H9 (cell line): ENCODE measurements around the gene LAMA3. TPM values are rescaled to one million over a fixed set of nuclear protein-coding genes. Genes with fewer than 3 reads are reported as not detected.
A peak's percentile ranks its signal among the peaks of the same experiment; 100 is the strongest.

Experiments
- DNase-seq: peaks from one replicate; pipeline ENCODE4 v3.0.0-alpha.2; 2017
- H2AFZ ChIP-seq: one replicate; pipeline ENCODE4 v1.6.1; 2013; ENCODE audit warnings: mild to moderate bottlenecking, low read length, control low read depth, moderate library complexity
- H2AK5ac ChIP-seq: 2 replicates; pipeline ENCODE4 v1.6.1; 2013; ENCODE audit warnings: low read length, control low read depth, mixed read lengths; ENCODE audit not compliant: insufficient read length
- H2BK120ac ChIP-seq: one replicate; pipeline ENCODE4 v1.6.1; 2013; ENCODE audit warnings: low read depth, mild to moderate bottlenecking, low read length, control low read depth, inconsistent platforms; ENCODE audit not compliant: poor library complexity, severe bottlenecking
- H2BK12ac ChIP-seq: 2 replicates; pipeline ENCODE4 v1.6.1; 2013; ENCODE audit warnings: low read length, control low read depth, mixed read lengths, low read depth; ENCODE audit not compliant: insufficient read length
- H2BK15ac ChIP-seq: 2 replicates; pipeline ENCODE4 v1.6.1; 2013; ENCODE audit warnings: low read depth, low read length, control low read depth
- H2BK20ac ChIP-seq: one replicate; pipeline ENCODE4 v1.6.1; 2013; ENCODE audit warnings: low read depth, mild to moderate bottlenecking, low read length, control low read depth, inconsistent platforms; ENCODE audit not compliant: poor library complexity, severe bottlenecking
- H2BK5ac ChIP-seq: 2 replicates; pipeline ENCODE4 v1.6.1; 2013; ENCODE audit warnings: low read length, control low read depth, mixed read lengths; ENCODE audit not compliant: insufficient read length
- H3K14ac ChIP-seq: 2 replicates; pipeline ENCODE4 v1.6.1; 2013; ENCODE audit warnings: low read length, control low read depth; ENCODE audit not compliant: insufficient read depth
- H3K18ac ChIP-seq: 2 replicates; pipeline ENCODE4 v1.6.1; 2013; ENCODE audit warnings: low read depth, mild to moderate bottlenecking, mixed read lengths, low read length, control low read depth; ENCODE audit not compliant: insufficient read length
- H3K23ac ChIP-seq: 2 replicates; pipeline ENCODE4 v1.6.1; 2013; ENCODE audit warnings: low read length, control low read depth, mixed read lengths, low read depth; ENCODE audit not compliant: insufficient read length
- H3K23me2 ChIP-seq: 2 replicates; pipeline ENCODE4 v1.6.1; 2013; ENCODE audit warnings: low read depth, mild to moderate bottlenecking, mixed read lengths, low read length, control low read depth; ENCODE audit not compliant: insufficient read length, poor library complexity, severe bottlenecking
- H3K27ac ChIP-seq: 2 replicates; pipeline ENCODE4 v1.5.1; 2013; ENCODE audit warnings: low read length, control low read depth, mixed read lengths, low read depth; ENCODE audit not compliant: insufficient read length
- H3K27me3 ChIP-seq: 2 replicates; pipeline ENCODE4 v1.6.1; 2013; ENCODE audit warnings: low read length, control low read depth, inconsistent platforms; ENCODE audit not compliant: insufficient read depth
- H3K4ac ChIP-seq: 2 replicates; pipeline ENCODE4 v1.6.1; 2013; ENCODE audit warnings: low read depth, mild to moderate bottlenecking, control low read depth, inconsistent platforms, low read length, moderate library complexity
- H3K4me1 ChIP-seq: 2 replicates; pipeline ENCODE4 v1.6.1; 2013; ENCODE audit warnings: low read length, control low read depth, inconsistent platforms; ENCODE audit not compliant: insufficient read depth
- H3K4me2 ChIP-seq: 2 replicates; pipeline ENCODE4 v1.6.1; 2013; ENCODE audit warnings: low read length, control low read depth, mixed read lengths; ENCODE audit not compliant: insufficient read length, insufficient read depth
- H3K56ac ChIP-seq: 2 replicates; pipeline ENCODE4 v1.6.1; 2013; ENCODE audit warnings: low read depth, mild to moderate bottlenecking, mixed read lengths, low read length, control low read depth; ENCODE audit not compliant: insufficient read length
- H3K79me1 ChIP-seq: 2 replicates; pipeline ENCODE4 v1.6.1; 2013; ENCODE audit warnings: low read depth, mild to moderate bottlenecking, moderate library complexity, low read length, control low read depth, inconsistent platforms; ENCODE audit not compliant: insufficient read depth, poor library complexity, severe bottlenecking
- H3K79me2 ChIP-seq: 2 replicates; pipeline ENCODE4 v1.6.1; 2013; ENCODE audit warnings: low read length, control low read depth, inconsistent platforms; ENCODE audit not compliant: insufficient read depth
- H3K9ac ChIP-seq: 2 replicates; pipeline ENCODE4 v1.6.1; 2013; ENCODE audit warnings: low read length, control low read depth, mixed read lengths; ENCODE audit not compliant: insufficient read length; ENCODE audit errors: extremely low read depth
- H3K9me3 ChIP-seq: one replicate; pipeline ENCODE4 v1.6.1; 2013; ENCODE audit warnings: low read depth, low read length, inconsistent platforms; ENCODE audit not compliant: control insufficient read depth
- H3T11ph ChIP-seq: one replicate; pipeline ENCODE4 v1.6.1; 2013; ENCODE audit warnings: mild to moderate bottlenecking, low read length, control low read depth, inconsistent platforms
- H4K20me1 ChIP-seq: one replicate; pipeline ENCODE4 v1.6.1; 2013; ENCODE audit not compliant: control insufficient read depth, insufficient read length, insufficient read depth
- H4K5ac ChIP-seq: 2 replicates; pipeline ENCODE4 v1.6.1; 2013; ENCODE audit warnings: low read depth, mild to moderate bottlenecking, mixed read lengths, low read length, control low read depth; ENCODE audit not compliant: insufficient read length
- H4K8ac ChIP-seq: replicated peaks from 2 replicates; pipeline ENCODE4 v1.6.1; 2013; ENCODE audit warnings: low read length, control low read depth, mixed read lengths, low read depth; ENCODE audit not compliant: insufficient read length
- H4K91ac ChIP-seq: 2 replicates; pipeline ENCODE4 v1.6.1; 2013; ENCODE audit warnings: low read depth, mild to moderate bottlenecking, moderate library complexity, mixed read lengths, low read length, control low read depth; ENCODE audit not compliant: insufficient read length
- H3K27ac Mint-ChIP-seq, 3 experiments: 2 replicates in 2 of 3; 3 replicates in 1 of 3; pipeline ENCODE4 v1.8.0; 2020 to 2021; ENCODE audit warnings: mixed read lengths in 3 of 3, mild to moderate bottlenecking in 1 of 3, moderate library complexity in 1 of 3
- H3K27me3 Mint-ChIP-seq: 2 replicates; pipeline ENCODE4 v1.8.0; 2021; ENCODE audit warnings: low read depth, mild to moderate bottlenecking, moderate library complexity, mixed read lengths
- H3K36me3 Mint-ChIP-seq, 3 experiments: 2 replicates in 2 of 3; 3 replicates in 1 of 3; pipeline ENCODE4 v1.8.0; 2020 to 2021; ENCODE audit warnings: low read depth in 3 of 3, mixed read lengths in 3 of 3; ENCODE audit not compliant: insufficient read depth in 1 of 3
- H3K4me1 Mint-ChIP-seq, 2 experiments: 2 replicates each; pipeline ENCODE4 v1.8.0; 2020; ENCODE audit warnings: mixed read lengths in 2 of 2
- H3K4me3 Mint-ChIP-seq, 2 experiments: 2 replicates in 1 of 2; 3 replicates in 1 of 2; pipeline ENCODE4 v1.8.0; 2020 to 2021; ENCODE audit warnings: mild to moderate bottlenecking in 2 of 2, mixed read lengths in 2 of 2, moderate library complexity in 1 of 2
- H3K9me3 Mint-ChIP-seq, 2 experiments: 2 replicates in 1 of 2; 3 replicates in 1 of 2; pipeline ENCODE4 v1.8.0; 2020; ENCODE audit warnings: mild to moderate bottlenecking in 2 of 2, mixed read lengths in 2 of 2, moderate library complexity in 1 of 2
- WGBS: extraction: QIAGEN DNeasy Blood & Tissue Kit; methylation state at CpG from one replicate; pipeline ENCODE4 v1.1.7; 2013; ENCODE audit warnings: missing lambda C conversion rate, low lambda C conversion rate, mixed read lengths; ENCODE audit not compliant: insufficient read length; ENCODE audit errors: extremely low coverage; 5-methylcytosine and 5-hydroxymethylcytosine counted together
- long read RNA-seq: library from polyadenylated mRNA; unstranded; transcript quantifications from one replicate; pipeline ENCODE4 v2.0.0, GENCODE V29; 2020
- total RNA-seq: library from RNA; stranded (reverse); gene quantifications from 2 replicates; pipeline ENCODE4 v1.2.1, GENCODE V29; 2021
- TF ChIP-seq, protein P1 (sequence below): fragments of 200-600 bp; sonication (generic); conservative IDR thresholded peaks from 3 replicates; pipeline ENCODE4 v1.8.0; 2021; ENCODE audit warnings: antibody characterized with exemption, mild to moderate bottlenecking

Gene LAMA3, protein sequence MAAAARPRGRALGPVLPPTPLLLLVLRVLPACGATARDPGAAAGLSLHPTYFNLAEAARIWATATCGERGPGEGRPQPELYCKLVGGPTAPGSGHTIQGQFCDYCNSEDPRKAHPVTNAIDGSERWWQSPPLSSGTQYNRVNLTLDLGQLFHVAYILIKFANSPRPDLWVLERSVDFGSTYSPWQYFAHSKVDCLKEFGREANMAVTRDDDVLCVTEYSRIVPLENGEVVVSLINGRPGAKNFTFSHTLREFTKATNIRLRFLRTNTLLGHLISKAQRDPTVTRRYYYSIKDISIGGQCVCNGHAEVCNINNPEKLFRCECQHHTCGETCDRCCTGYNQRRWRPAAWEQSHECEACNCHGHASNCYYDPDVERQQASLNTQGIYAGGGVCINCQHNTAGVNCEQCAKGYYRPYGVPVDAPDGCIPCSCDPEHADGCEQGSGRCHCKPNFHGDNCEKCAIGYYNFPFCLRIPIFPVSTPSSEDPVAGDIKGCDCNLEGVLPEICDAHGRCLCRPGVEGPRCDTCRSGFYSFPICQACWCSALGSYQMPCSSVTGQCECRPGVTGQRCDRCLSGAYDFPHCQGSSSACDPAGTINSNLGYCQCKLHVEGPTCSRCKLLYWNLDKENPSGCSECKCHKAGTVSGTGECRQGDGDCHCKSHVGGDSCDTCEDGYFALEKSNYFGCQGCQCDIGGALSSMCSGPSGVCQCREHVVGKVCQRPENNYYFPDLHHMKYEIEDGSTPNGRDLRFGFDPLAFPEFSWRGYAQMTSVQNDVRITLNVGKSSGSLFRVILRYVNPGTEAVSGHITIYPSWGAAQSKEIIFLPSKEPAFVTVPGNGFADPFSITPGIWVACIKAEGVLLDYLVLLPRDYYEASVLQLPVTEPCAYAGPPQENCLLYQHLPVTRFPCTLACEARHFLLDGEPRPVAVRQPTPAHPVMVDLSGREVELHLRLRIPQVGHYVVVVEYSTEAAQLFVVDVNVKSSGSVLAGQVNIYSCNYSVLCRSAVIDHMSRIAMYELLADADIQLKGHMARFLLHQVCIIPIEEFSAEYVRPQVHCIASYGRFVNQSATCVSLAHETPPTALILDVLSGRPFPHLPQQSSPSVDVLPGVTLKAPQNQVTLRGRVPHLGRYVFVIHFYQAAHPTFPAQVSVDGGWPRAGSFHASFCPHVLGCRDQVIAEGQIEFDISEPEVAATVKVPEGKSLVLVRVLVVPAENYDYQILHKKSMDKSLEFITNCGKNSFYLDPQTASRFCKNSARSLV (N-terminal part only)
- total RNA-seq = 0.33 and 0.68 TPM in 2 replicates
- long read RNA-seq = 0 reads

GRCh38 chr18:23689031-23689615 is at the start of gene LAMA3:
Gene LAMA3, plus strand, starts transcription at chr18:23689453. Its CDS starts 231 bp downstream, at chr18:23689684.
- WGBS = no CpG with 5 or more reads among the region's 45 CpGs

More at GRCh38 chr18:23689031-23689615, at the start of gene LAMA3:
- H3K14ac ChIP-seq = no peak within 1 kb of the TSS; the same call in 1 of the 2 replicates
- H3K4me1 Mint-ChIP-seq = peaks cover 9 to 11% of the 10 kb centered on the region in 2 experiments
- no peak within 1 kb of the TSS for H3K18ac ChIP-seq
- H3K4me2 ChIP-seq = peak within 1 kb of the TSS; percentile 47
- no peak within 1 kb of the TSS for H2BK15ac ChIP-seq
- H2AFZ ChIP-seq = no peak within 1 kb of the TSS
- peak within 1 kb of the TSS; percentile 60 to 79 for H3K4me3 Mint-ChIP-seq
- H3K27ac ChIP-seq = no peak within 1 kb of the TSS
- H3K36me3 Mint-ChIP-seq = no peaks in the 10 kb centered on the region; a peak in 1 of 7 replicates
- H4K5ac ChIP-seq = no peak within 1 kb of the TSS
- H3K9me3 Mint-ChIP-seq = no peaks in the 10 kb centered on the region
- H3T11ph ChIP-seq = no peak within 1 kb of the TSS
- H3K4ac ChIP-seq = no peak within 1 kb of the TSS
- H2AK5ac ChIP-seq = no peak within 1 kb of the TSS
- H3K23me2 ChIP-seq = peaks cover 7% of the 10 kb centered on the region
- H3K27ac Mint-ChIP-seq = no peak within 1 kb of the TSS
- no peak within 1 kb of the TSS for H4K8ac ChIP-seq
- no peaks in the 10 kb centered on the region for H3K4me1 ChIP-seq
- H3K79me2 ChIP-seq = no peaks in the 10 kb centered on the region
- no peak within 1 kb of the TSS for H3K23ac ChIP-seq
- no peak within 1 kb of the TSS for H4K91ac ChIP-seq
- H2BK120ac ChIP-seq = no peak within 1 kb of the TSS
- no peak within 1 kb of the TSS for H2BK20ac ChIP-seq
- H2BK12ac ChIP-seq = no peak within 1 kb of the TSS
- no peaks in the 10 kb centered on the region for H3K9me3 ChIP-seq
- H4K20me1 ChIP-seq = no peaks in the 10 kb centered on the region
- H3K9ac ChIP-seq = no peak within 1 kb of the TSS
- H3K27me3 ChIP-seq = peaks cover 18% of the 10 kb centered on the region; the same call in 1 of the 2 replicates
- TF ChIP-seq, protein P1, sequence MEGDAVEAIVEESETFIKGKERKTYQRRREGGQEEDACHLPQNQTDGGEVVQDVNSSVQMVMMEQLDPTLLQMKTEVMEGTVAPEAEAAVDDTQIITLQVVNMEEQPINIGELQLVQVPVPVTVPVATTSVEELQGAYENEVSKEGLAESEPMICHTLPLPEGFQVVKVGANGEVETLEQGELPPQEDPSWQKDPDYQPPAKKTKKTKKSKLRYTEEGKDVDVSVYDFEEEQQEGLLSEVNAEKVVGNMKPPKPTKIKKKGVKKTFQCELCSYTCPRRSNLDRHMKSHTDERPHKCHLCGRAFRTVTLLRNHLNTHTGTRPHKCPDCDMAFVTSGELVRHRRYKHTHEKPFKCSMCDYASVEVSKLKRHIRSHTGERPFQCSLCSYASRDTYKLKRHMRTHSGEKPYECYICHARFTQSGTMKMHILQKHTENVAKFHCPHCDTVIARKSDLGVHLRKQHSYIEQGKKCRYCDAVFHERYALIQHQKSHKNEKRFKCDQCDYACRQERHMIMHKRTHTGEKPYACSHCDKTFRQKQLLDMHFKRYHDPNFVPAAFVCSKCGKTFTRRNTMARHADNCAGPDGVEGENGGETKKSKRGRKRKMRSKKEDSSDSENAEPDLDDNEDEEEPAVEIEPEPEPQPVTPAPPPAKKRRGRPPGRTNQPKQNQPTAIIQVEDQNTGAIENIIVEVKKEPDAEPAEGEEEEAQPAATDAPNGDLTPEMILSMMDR = no peak
- no peak within 1 kb of the TSS for H3K56ac ChIP-seq
- no peaks in the 10 kb centered on the region for H3K79me1 ChIP-seq
- no peak within 1 kb of the TSS for H2BK5ac ChIP-seq
- H3K27me3 Mint-ChIP-seq = peaks cover 64% of the 10 kb centered on the region
- no peak for DNase-seq
